AG09319 (cell line): ENCODE data around the gene SETBP1.

Experiments used
- DNase-seq: peaks from one replicate; pipeline ENCODE4 v3.0.0-alpha.2; 2010; ENCODE audit warnings: low read depth; ENCODE audit errors: extremely low read depth
- CTCF ChIP-seq: IDR thresholded peaks from 2 replicates; pipeline ENCODE4 v1.5.1; 2011; ENCODE audit warnings: low read depth, mild to moderate bottlenecking, inconsistent platforms, low read length, moderate library complexity

The SETBP1 gene

DNA sequence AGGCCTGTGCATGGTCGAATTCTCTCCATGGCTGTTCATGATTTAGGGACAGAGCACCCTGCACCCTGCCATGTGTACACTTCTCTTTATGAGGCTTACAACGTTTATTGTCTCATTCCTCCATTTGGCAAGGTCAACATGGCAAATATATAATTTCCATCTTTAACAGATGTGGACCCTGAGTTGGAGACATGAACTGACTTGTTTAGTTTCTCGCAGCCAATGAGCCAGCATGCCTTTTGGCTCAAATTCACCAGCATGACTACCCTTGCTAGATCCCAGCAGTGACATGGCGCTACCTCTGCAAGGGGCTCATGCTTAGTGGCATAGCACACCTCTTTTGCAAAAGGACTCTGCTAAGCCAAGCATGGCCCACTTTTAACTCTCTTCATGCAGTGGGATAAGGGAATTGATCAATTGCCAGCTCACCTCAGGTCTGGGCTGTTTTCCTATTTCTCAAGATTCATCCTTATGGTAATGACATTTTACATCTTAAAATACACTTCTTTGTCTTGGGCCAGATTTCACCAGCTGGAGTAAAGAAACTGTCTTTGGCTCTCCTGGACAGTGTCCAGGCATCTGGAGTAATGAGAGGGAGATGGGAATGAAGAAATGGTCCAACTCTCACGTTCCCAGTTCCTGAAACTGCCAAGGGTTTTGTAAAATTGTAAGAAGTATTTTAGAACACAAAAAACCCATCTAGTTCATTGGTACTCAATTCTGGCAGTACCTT lies 159.5 kb downstream of the SETBP1 start:
- no peak for DNase-seq
- no peak for TF ChIP-seq CTCF

DNA sequence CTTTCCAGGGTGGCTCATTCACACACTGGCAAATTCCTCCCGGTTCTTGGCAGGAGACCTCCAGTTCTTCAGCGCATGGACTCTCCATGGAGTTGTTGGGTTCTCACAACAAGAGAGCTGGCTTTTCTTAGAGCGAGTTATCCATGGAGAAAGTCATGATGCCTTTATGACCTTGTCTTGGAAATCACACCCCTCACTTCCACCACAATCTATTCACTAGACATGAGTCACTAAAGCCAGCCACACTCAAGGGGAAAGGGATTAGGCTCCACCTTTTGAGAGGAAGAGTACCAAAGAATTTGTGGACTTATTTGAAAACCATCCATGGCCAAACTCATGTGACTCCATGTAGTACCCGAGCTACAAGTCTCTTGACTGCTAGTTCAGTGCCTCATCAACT lies 160.5 kb downstream of the SETBP1 start:
- no peak for TF ChIP-seq CTCF
- DNase-seq: no peak

DNA sequence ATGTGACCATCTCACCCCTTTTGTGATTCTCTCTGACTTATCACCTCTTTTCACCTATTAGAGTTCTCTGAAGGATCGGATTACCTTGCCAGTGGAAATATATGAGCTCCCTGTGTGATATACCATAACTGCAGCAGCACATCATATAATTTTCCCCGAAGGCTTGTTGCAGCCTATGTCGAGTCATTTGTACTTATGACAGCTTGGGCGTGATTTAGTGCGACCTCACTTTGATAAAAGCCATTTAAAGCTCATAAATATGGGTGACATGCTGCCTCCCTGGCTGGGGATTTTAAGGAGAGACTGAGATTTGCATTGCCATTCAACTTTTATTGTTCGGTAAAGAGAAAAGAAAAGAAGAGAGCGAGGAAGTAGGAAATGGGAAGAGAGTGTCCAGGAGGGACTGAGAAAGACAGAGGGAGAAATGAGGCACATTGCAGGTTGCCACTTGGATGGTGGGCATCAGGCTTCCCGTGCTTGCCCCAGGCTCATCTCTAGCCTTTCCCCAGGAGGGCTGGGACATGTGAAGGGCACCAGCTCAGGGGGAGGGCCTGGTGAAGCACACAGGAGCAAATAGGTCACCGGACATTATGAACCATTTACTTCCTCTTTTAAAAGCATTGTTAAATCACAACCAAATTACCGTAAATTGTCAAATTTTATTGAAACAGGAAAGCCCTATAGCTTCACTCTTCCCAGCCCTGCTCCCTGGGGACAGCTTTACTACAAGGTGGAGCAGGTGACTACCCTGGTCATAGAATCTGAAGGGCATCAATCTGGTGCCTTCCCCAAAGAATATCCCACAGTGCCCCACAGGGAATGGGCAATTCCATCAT lies 161.3 kb downstream of the SETBP1 start:
- TF ChIP-seq CTCF: no peak
- DNase-seq: no peak

DNA sequence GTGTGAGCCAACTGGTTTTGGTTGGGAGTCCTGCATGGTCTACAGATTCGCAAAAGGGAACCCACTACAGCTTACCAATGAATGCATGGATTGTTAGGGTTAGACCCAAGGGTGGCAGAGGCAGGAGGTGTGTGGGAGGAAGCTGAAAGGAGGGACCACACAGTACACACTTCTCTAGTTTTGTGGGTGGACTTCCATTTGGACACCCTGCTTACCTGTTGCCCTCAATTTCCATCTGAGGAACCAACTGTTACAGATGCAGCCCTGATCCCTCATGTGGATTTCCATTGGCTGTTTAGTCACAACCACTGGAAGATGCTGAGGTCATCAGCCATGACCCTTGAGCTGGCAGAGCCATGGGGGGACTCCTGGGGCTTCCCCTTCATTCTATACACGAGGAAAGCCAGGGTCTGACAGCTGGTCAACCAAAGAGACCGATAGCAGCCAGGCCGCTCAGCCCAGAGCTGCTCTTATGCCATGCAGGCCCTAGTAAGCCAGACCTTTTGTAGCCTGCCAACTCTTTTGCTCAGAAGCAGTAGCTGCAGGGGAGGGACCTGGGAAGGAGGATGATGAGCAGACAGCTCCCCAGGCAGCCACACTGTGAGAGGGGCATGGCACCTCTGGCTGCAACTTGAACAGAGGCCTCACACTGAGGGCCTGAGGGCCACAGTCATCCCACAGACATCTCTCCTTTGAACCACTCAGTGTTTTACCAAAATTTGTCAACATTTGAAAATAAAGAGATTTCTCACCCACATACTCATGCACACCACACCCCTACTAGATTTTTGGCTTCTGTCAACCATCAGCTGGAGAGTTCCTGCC lies 162.1 kb downstream of the SETBP1 start:
- no peak for TF ChIP-seq CTCF
- no peak for DNase-seq

DNA sequence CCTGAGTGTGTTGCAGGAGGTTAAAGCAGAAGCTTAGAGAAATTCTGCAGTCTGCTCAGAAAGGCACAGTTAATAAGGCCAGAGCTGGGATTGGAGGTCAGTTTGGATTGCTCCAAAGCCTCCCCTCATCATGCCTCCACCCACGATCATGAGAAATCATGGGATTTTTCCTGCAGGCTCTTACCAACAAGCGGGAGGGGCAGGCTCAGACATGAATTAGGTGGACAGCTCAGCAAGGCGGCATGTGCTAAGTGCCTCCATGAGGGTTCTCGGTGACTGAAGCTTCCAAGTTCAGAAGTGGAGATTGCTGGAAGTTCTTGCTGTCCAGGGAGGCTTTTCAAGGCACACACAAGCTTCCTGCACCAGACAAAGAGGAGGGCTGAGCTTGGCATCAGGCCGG lies 163.8 kb downstream of the SETBP1 start:
- no peak for TF ChIP-seq CTCF

DNA sequence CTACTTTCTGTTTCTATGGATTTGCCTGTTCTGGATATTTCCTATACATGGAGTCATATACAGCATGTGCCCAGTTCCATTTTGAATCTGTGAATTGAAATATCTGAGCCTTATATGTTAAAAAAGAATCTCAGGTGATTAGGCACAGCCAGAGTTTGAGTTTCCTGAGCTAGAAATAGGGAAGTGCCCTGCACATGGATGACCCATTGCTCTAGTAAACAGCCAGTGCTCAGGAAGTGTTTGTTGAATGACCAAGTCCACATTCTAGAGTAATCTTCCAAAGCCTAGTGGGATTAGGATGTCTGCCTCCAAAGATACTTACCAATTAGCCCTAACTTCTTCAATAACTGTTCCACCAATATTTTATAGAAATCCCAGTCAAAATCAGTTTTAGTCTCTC lies 165.8 kb downstream of the SETBP1 start:
- TF ChIP-seq CTCF: no peak
- DNase-seq: no peak

More for the DNA sequence above, 163.8 kb downstream of the SETBP1 start:
- no peak for DNase-seq
